ENCODE data around the gene NAT8L. TPM values are rescaled to one million over a fixed set of nuclear protein-coding genes. Genes with fewer than 3 reads are reported as not detected.
"Not testable (repeated sequence)": the region's sequence is repeated elsewhere in the genome, so short reads cannot be mapped to it uniquely, and the experiment has no call there.

NAT8L gene
- total RNA-seq, 2 experiments from 2014 or later, result not detected

- H4K20me1 ChIP-seq (ENCODE audit: insufficient read depth, low read length), result peaks cover 6% of the 10 kb centered on the region; the same call in 1 of the 2 replicates
- no peak overlapping the region for H3K4me3 ChIP-seq (ENCODE audit: low read depth, low read length, poor library complexity, severe bottlenecking)
- DNase-seq (ENCODE audit: low spot score), result no peak
- H3K9me3 ChIP-seq (ENCODE audit: low read length), result no peaks in the 10 kb centered on the region
- no TSS peak for BruUV-seq (replicated peaks)
- H3K27ac ChIP-seq (ENCODE audit: low read depth, low read length, poor library complexity, severe bottlenecking), result no peak overlapping the region
- CTCF ChIA-PET (ENCODE audit: unreplicated experiment), result no interaction called here
- no peak overlapping the region for H2AFZ ChIP-seq (ENCODE audit: low read length)
- peaks cover 9% of the 10 kb centered on the region for H3K36me3 ChIP-seq (ENCODE audit: insufficient read depth, low read length)
- POLR2A ChIA-PET, result interaction anchor here (0.6 kb wide), 1 partner anchor 112 kb away, joined by 4 read pairs; no protein-coding TSS in a partner anchor
- H3K9me2 ChIP-seq (ENCODE audit: insufficient read depth, low read length), result no peaks in the 10 kb centered on the region
- H3K4me2 ChIP-seq (ENCODE audit: low read length), result peak overlapping the region; percentile 10; the same call in 1 of the 2 replicates
- intact Hi-C loops (cut with micrococcal nuclease; ENCODE audit: unreplicated experiment), result no loop called here
- H3K4me1 ChIP-seq (ENCODE audit: insufficient read depth, low read length, poor library complexity, severe bottlenecking), result peaks cover 23% of the 10 kb centered on the region
- no peak for TF ChIP-seq CTCF (conservative IDR thresholded peaks at IDR 0.05; ENCODE audit: low read length)
- TF ChIP-seq EZH2phosphoT487 (IDR thresholded peaks at IDR 0.05; ENCODE audit: borderline replicate concordance, low read depth, low read length), result no peak
- peaks cover 18% of the 10 kb centered on the region for H3K79me2 ChIP-seq (ENCODE audit: insufficient read depth, low read depth, low read length)
These were observed 47.5 kb upstream of the NAT8L start for GRCh38 chr4:2011583-2011982.

- no peak overlapping the region for H3K27ac ChIP-seq (ENCODE audit: low read depth, low read length, poor library complexity, severe bottlenecking)
- no peaks in the 10 kb centered on the region for H3K9me3 ChIP-seq (ENCODE audit: low read length)
- POLR2A ChIA-PET, result interaction anchor here (1.1 kb wide), 1 partner anchor 38 kb away, joined by 3 read pairs; no protein-coding TSS in a partner anchor
- intact Hi-C loops (cut with micrococcal nuclease; ENCODE audit: unreplicated experiment), result no loop called here
- no peaks in the 10 kb centered on the region for H3K79me2 ChIP-seq (ENCODE audit: insufficient read depth, low read depth, low read length)
- no peak overlapping the region for H3K4me3 ChIP-seq (ENCODE audit: low read depth, low read length, poor library complexity, severe bottlenecking)
- CTCF ChIA-PET (ENCODE audit: unreplicated experiment), result no interaction called here
- no TSS peak for BruUV-seq (replicated peaks)
- no peak overlapping the region for H2AFZ ChIP-seq (ENCODE audit: low read length)
- no peak for TF ChIP-seq CTCF (conservative IDR thresholded peaks at IDR 0.05; ENCODE audit: low read length)
- TF ChIP-seq EZH2phosphoT487 (IDR thresholded peaks at IDR 0.05; ENCODE audit: borderline replicate concordance, low read depth, low read length), result no peak
- no peaks in the 10 kb centered on the region for H3K36me3 ChIP-seq (ENCODE audit: insufficient read depth, low read length)
- DNase-seq (ENCODE audit: low spot score), result no peak
- no peak overlapping the region for H3K4me2 ChIP-seq (ENCODE audit: low read length)
- H3K4me1 ChIP-seq (ENCODE audit: insufficient read depth, low read length, poor library complexity, severe bottlenecking), result peaks cover 9% of the 10 kb centered on the region
- no peaks in the 10 kb centered on the region for H4K20me1 ChIP-seq (ENCODE audit: insufficient read depth, low read length)
- no peaks in the 10 kb centered on the region for H3K9me2 ChIP-seq (ENCODE audit: insufficient read depth, low read length)
These were observed 44.1 kb upstream of the NAT8L start for GRCh38 chr4:2015008-2015407.

GRCh38 chr4:2021358-2022018 lies 37.6 kb upstream of the NAT8L start:
- DNase-seq (ENCODE audit: low spot score); H3K27ac ChIP-seq (ENCODE audit: low read depth, low read length, poor library complexity, severe bottlenecking); intact Hi-C loops (cut with micrococcal nuclease; ENCODE audit: unreplicated experiment); H3K79me2 ChIP-seq (ENCODE audit: insufficient read depth, low read depth, low read length); H3K4me1 ChIP-seq (ENCODE audit: insufficient read depth, low read length, poor library complexity, severe bottlenecking); H3K9me2 ChIP-seq (ENCODE audit: insufficient read depth, low read length); H2AFZ ChIP-seq (ENCODE audit: low read length); H3K4me2 ChIP-seq (ENCODE audit: low read length); H4K20me1 ChIP-seq (ENCODE audit: insufficient read depth, low read length); CTCF ChIA-PET (ENCODE audit: unreplicated experiment); H3K36me3 ChIP-seq (ENCODE audit: insufficient read depth, low read length); H3K4me3 ChIP-seq (ENCODE audit: low read depth, low read length, poor library complexity, severe bottlenecking); BruUV-seq (replicated peaks); H3K9me3 ChIP-seq (ENCODE audit: low read length): not testable (repeated sequence)
- POLR2A ChIA-PET, result interaction anchor here (0.5 kb wide), 1 partner anchor 292 kb away, joined by 3 read pairs; no protein-coding TSS in a partner anchor
